Measurements from ENCODE around the gene BTN1A1. TPM values are rescaled to one million over a fixed set of nuclear protein-coding genes. Genes with fewer than 3 reads are reported as not detected.
A peak's percentile ranks its signal among the peaks of the same experiment; 100 is the strongest.

Gene BTN1A1
- total RNA-seq (not detected in 2 replicates), polyA plus RNA-seq (not detected in 2 replicates), polyA minus RNA-seq (ENCODE audit: low replicate concordance) (not detected in 2 replicates)
- not detected in 2 replicates for polyA plus RNA-seq (2012)

GRCh38 chr6:26500102-26500501 is at the start of gene BTN1A1:
TSS of gene BTN1A1 (plus strand) at chr6:26500303. CDS start at chr6:26501287, 984 bp downstream.
- Histone ChIP-seq H3K9me3 (ENCODE audit: control insufficient read depth, insufficient read depth, low read depth, low read length) (no peaks in the 10 kb centered on the region), H3K27me3 (ENCODE audit: control insufficient read depth, insufficient read depth, low read length) (peaks cover 34% of the 10 kb centered on the region), H3K9ac (ENCODE audit: insufficient read depth, low read length) (no peak within 1 kb of the TSS), H4K20me1 (ENCODE audit: control insufficient read depth, extremely low read depth, insufficient read depth, low read length) (no peaks in the 10 kb centered on the region), H3K4me3 (replicated peaks in 1 of 4; ENCODE audit: control extremely low read depth in 1 of 4, insufficient read depth in 1 of 4, low read depth in 3 of 4, low read length in 4 of 4) (no peak within 1 kb of the TSS), H2AFZ (ENCODE audit: low read length) (no peak within 1 kb of the TSS), H3K79me2 (ENCODE audit: control insufficient read depth, insufficient read depth, low read length) (no peaks in the 10 kb centered on the region), H3K4me1 (ENCODE audit: control insufficient read depth, extremely low read depth, insufficient read depth, low read length) (no peaks in the 10 kb centered on the region), H3K27ac (ENCODE audit: insufficient read depth, low read length) (no peak within 1 kb of the TSS), H3K36me3 (ENCODE audit: control insufficient read depth, insufficient read depth, low read length) (no peaks in the 10 kb centered on the region), H3K4me2 (ENCODE audit: extremely low read depth, insufficient read depth, low read length) (no peak within 1 kb of the TSS)
- no peak for DNase-seq (ENCODE audit: low read depth in 2 of 2)
- TF ChIP-seq EZH2 (IDR thresholded peaks at IDR 0.05; ENCODE audit: low read length, missing control alignments) = no peak

GRCh38 chr6:26452631-26453235 is 47.4 kb upstream of the BTN1A1 start:
- no peak overlapping the region for H3K9ac ChIP-seq (ENCODE audit: insufficient read depth, low read length)
- H3K79me2 ChIP-seq (ENCODE audit: control insufficient read depth, insufficient read depth, low read length) = no peaks in the 10 kb centered on the region
- no peak overlapping the region for H3K27ac ChIP-seq (ENCODE audit: insufficient read depth, low read length)
- no peak for DNase-seq (ENCODE audit: low read depth in 2 of 2)
- H4K20me1 ChIP-seq (ENCODE audit: control insufficient read depth, extremely low read depth, insufficient read depth, low read length) = no peaks in the 10 kb centered on the region
- TF ChIP-seq CTCF (conservative IDR thresholded peaks at IDR 0.05 in 1 of 2, IDR thresholded peaks at IDR 0.05 in 1 of 2; ENCODE audit: low read depth in 1 of 2, low read length in 2 of 2) = no peak
- no peak for TF ChIP-seq EZH2 (IDR thresholded peaks at IDR 0.05; ENCODE audit: low read length, missing control alignments)
- no peaks in the 10 kb centered on the region for H3K27me3 ChIP-seq (ENCODE audit: control insufficient read depth, insufficient read depth, low read length)
- H2AFZ ChIP-seq (ENCODE audit: low read length) = no peak overlapping the region
- H3K9me3 ChIP-seq (ENCODE audit: control insufficient read depth, insufficient read depth, low read depth, low read length) = no peaks in the 10 kb centered on the region
- H3K36me3 ChIP-seq (ENCODE audit: control insufficient read depth, insufficient read depth, low read length) = no peaks in the 10 kb centered on the region
- no peak overlapping the region for H3K4me3 ChIP-seq (replicated peaks in 1 of 4; ENCODE audit: control extremely low read depth in 1 of 4, insufficient read depth in 1 of 4, low read depth in 3 of 4, low read length in 4 of 4)
- peaks cover 5% of the 10 kb centered on the region for H3K4me1 ChIP-seq (ENCODE audit: control insufficient read depth, extremely low read depth, insufficient read depth, low read length)
- no peak overlapping the region for H3K4me2 ChIP-seq (ENCODE audit: extremely low read depth, insufficient read depth, low read length)

GRCh38 chr6:26454631-26455030 is 45.5 kb upstream of the BTN1A1 start:
- DNase-seq (ENCODE audit: low read depth in 2 of 2) = peak; percentile 48 to 55
- H4K20me1 ChIP-seq (ENCODE audit: control insufficient read depth, extremely low read depth, insufficient read depth, low read length) = no peaks in the 10 kb centered on the region
- no peak overlapping the region for H3K9ac ChIP-seq (ENCODE audit: insufficient read depth, low read length)
- no peak overlapping the region for H3K27ac ChIP-seq (ENCODE audit: insufficient read depth, low read length)
- H3K4me2 ChIP-seq (ENCODE audit: extremely low read depth, insufficient read depth, low read length) = no peak overlapping the region
- TF ChIP-seq CTCF (conservative IDR thresholded peaks at IDR 0.05 in 1 of 2, IDR thresholded peaks at IDR 0.05 in 1 of 2; ENCODE audit: low read depth in 1 of 2, low read length in 2 of 2) (no peak), EZH2 (IDR thresholded peaks at IDR 0.05; ENCODE audit: low read length, missing control alignments) (no peak)
- peaks cover 18% of the 10 kb centered on the region for H3K79me2 ChIP-seq (ENCODE audit: control insufficient read depth, insufficient read depth, low read length)
- no peaks in the 10 kb centered on the region for H3K9me3 ChIP-seq (ENCODE audit: control insufficient read depth, insufficient read depth, low read depth, low read length)
- peaks cover 5% of the 10 kb centered on the region for H3K4me1 ChIP-seq (ENCODE audit: control insufficient read depth, extremely low read depth, insufficient read depth, low read length)
- no peaks in the 10 kb centered on the region for H3K27me3 ChIP-seq (ENCODE audit: control insufficient read depth, insufficient read depth, low read length)
- H3K36me3 ChIP-seq (ENCODE audit: control insufficient read depth, insufficient read depth, low read length) = peaks cover 4% of the 10 kb centered on the region
- no peak overlapping the region for H3K4me3 ChIP-seq (replicated peaks in 1 of 4; ENCODE audit: control extremely low read depth in 1 of 4, insufficient read depth in 1 of 4, low read depth in 3 of 4, low read length in 4 of 4)
- no peak overlapping the region for H2AFZ ChIP-seq (ENCODE audit: low read length)
